ENCODE results near the gene PPIL1.

Gene PPIL1

GRCh38 chr6:36888115-36888643 lies 13.6 kb upstream of the PPIL1 start:
- no peak for DNase-seq

GRCh38 chr6:36886950-36887618 lies 12.5 kb upstream of the PPIL1 start:
- no peak for DNase-seq

GRCh38 chr6:36885461-36886401 lies 11.1 kb upstream of the PPIL1 start, which contains the start of gene C6orf89:
TSS of gene C6orf89 (plus strand) at chr6:36885952. CDS start at chr6:36899445, 13,493 bp downstream.
- DNase-seq: peak; percentile 99

GRCh38 chr6:36884610-36885009 lies 10.0 kb upstream of the PPIL1 start:
- DNase-seq: no peak

- DNase-seq: no peak
Observed at GRCh38 chr6:36875250-36875633, 639 bp upstream of the PPIL1 start.

GRCh38 chr6:36873612-36874442 lies 776 bp downstream of the PPIL1 start:
- peak; percentile 9 for DNase-seq

GRCh38 chr6:36873115-36873514 lies 1.5 kb downstream of the PPIL1 start:
- no peak for DNase-seq

GRCh38 chr6:36871686-36872085 lies 2.9 kb downstream of the PPIL1 start:
- no peak for DNase-seq

- no peak for DNase-seq
Observed at GRCh38 chr6:36867471-36868224, 7.0 kb downstream of the PPIL1 start.

- no peak for DNase-seq
Observed at GRCh38 chr6:36865835-36866234, 8.8 kb downstream of the PPIL1 start.

GRCh38 chr6:36863670-36864540 lies 10.7 kb downstream of the PPIL1 start:
- DNase-seq: no peak

GRCh38 chr6:36862848-36863382 lies 11.7 kb downstream of the PPIL1 start:
- no peak for DNase-seq

GRCh38 chr6:36862164-36862847 lies 12.3 kb downstream of the PPIL1 start:
- no peak for DNase-seq

- DNase-seq: no peak
Observed at GRCh38 chr6:36860126-36860525, 14.5 kb downstream of the PPIL1 start.

- DNase-seq: no peak
Observed at GRCh38 chr6:36858407-36858981, 16.1 kb downstream of the PPIL1 start.

GRCh38 chr6:36857325-36857724 lies 17.3 kb downstream of the PPIL1 start:
- DNase-seq: no peak

- peak; percentile 68 for DNase-seq
Observed at GRCh38 chr6:36856277-36856676, 18.3 kb downstream of the PPIL1 start.

GRCh38 chr6:36855750-36856149 lies 18.9 kb downstream of the PPIL1 start:
- no peak for DNase-seq

- DNase-seq: no peak
Observed at GRCh38 chr6:36853325-36853724, 21.3 kb downstream of the PPIL1 start.
